Measurements from ENCODE around the gene NTN1. TPM values are rescaled to one million over a fixed set of nuclear protein-coding genes. Genes with fewer than 3 reads are reported as not detected.
"Not testable (repeated sequence)": the region's sequence is repeated elsewhere in the genome, so short reads cannot be mapped to it uniquely, and the experiment has no call there.

The NTN1 gene
- total RNA-seq, result under 1 TPM in 3 of 5 experiments, not detected in 2; 0.07 to 0.12 (median 0.11) TPM
- not detected for polyA plus RNA-seq
- not detected for total RNA-seq

- DNase-seq, result peak in 8 of 9 donors; percentile 25 to 81 (median 52)
- intact Hi-C loops (cut with micrococcal nuclease), result no loop called here
- Mint-ChIP-seq H3K9me3 (peaks cover 0 to 5% (median 0%) of the 10 kb centered on the region in 11 donors), H3K4me1 (peaks cover 4 to 28% (median 11%) of the 10 kb centered on the region in 7 donors), H3K4me3 (peak within 1 kb of the TSS; percentile 72 to 95 (median 79)), H3K27me3 (peaks cover 40 to 52% (median 48%) of the 10 kb centered on the region in 5 donors), H3K36me3 (peaks cover 0 to 1% (median 0%) of the 10 kb centered on the region in 5 donors), H3K27ac (peak within 1 kb of the TSS in 2 of 9 donors; percentile 33 to 46)
- Histone ChIP-seq H3K9me3 (ENCODE audit: control insufficient read depth in 2 of 3, low read length in 3 of 3) (no peaks in the 10 kb centered on the region), H3K27ac (ENCODE audit: low read depth, low read length) (no peak within 1 kb of the TSS), H3K4me1 (ENCODE audit: control insufficient read depth in 2 of 2, insufficient read depth in 2 of 2, low read length in 2 of 2) (peaks cover 6 to 16% of the 10 kb centered on the region in 2 donors), H3K4me3 (ENCODE audit: low read length) (peak within 1 kb of the TSS; percentile 36), H3K27me3 (ENCODE audit: control insufficient read depth in 2 of 2, insufficient read depth in 2 of 2, low read length in 2 of 2) (peaks cover 9 to 15% of the 10 kb centered on the region in 2 donors), H3K36me3 (ENCODE audit: control insufficient read depth in 2 of 3, insufficient read depth in 3 of 3, low read length in 3 of 3) (no peaks in the 10 kb centered on the region)
- CTCF ChIA-PET, result no interaction called here
- POLR2A ChIA-PET, result no interaction called here
- peak; percentile 91 for ATAC-seq
These were observed at the start of gene NTN1 for GRCh38 chr17:9021158-9021991. Gene NTN1 (plus strand): TSS chr17:9021510. CDS start chr17:9022374, 864 bp downstream.

DNA sequence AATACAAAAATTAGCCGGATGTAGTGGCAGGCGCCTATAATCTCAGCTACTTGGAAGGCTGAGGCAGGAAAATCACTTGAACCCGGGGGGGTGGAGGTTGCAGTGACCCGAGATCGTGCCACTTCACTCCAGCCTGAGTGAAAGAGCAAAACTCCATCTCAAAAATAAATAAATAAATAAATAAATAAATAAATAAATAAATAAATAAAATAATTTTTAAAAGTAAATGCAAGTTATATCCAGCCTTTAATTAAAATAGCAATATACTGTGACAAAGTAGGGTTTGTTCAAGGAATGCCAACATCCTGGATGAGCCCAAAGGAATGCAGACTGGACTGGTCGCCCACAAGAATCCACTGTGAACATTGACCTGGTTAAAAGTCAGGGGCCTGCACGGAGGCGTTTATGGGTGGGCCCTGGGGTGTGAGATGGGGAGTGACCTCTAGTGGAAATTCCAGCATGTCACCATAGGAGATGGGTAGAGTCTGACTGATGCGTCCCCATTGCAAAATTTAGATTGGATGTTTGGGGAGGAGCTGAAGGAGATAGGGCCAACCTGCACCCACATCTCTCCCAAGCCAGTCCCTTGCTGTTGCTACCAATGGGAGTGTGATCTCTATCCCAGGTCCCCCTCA, 46.1 kb upstream of the NTN1 start:
- intact Hi-C loops (cut with micrococcal nuclease), result no loop called here
- Histone ChIP-seq H3K9me3 (ENCODE audit: control insufficient read depth in 2 of 3, low read length in 3 of 3) (peaks cover 0 to 4% (median 0%) of the 10 kb centered on the region in 3 experiments), H3K4me1 (ENCODE audit: control insufficient read depth in 2 of 2, insufficient read depth in 2 of 2, low read length in 2 of 2) (no peaks in the 10 kb centered on the region), H3K36me3 (ENCODE audit: control insufficient read depth in 2 of 3, insufficient read depth in 3 of 3, low read length in 3 of 3) (no peaks in the 10 kb centered on the region), H3K27me3 (ENCODE audit: control insufficient read depth in 2 of 2, insufficient read depth in 2 of 2, low read length in 2 of 2) (no peaks in the 10 kb centered on the region), H3K27ac (ENCODE audit: low read depth, low read length) (no peak overlapping the region), H3K4me3 (ENCODE audit: low read length) (no peak overlapping the region)
- Mint-ChIP-seq H3K4me3 (no peak overlapping the region), H3K27me3 (peaks cover 0 to 4% (median 0%) of the 10 kb centered on the region in 5 donors), H3K36me3 (peaks cover 0 to 5% (median 3%) of the 10 kb centered on the region in 5 donors), H3K27ac (peak overlapping the region in 1 of 9 donors; percentile 53), H3K4me1 (peaks cover 0 to 3% (median 0%) of the 10 kb centered on the region in 7 donors), H3K9me3 (peaks cover 0 to 20% (median 5%) of the 10 kb centered on the region in 11 donors)
- ChIA-PET POLR2A (interaction anchor here (0.8 to 1.5 kb wide), 3 partner anchors 9 to 13 kb away, joined by 4 to 5 read pairs (median 4); partner anchors contain the start of gene PIK3R5), CTCF (interaction anchor here (0.7 kb wide), 1 partner anchor 420 kb away, joined by 3 read pairs; no protein-coding TSS in a partner anchor)
- ATAC-seq, result no peak
- DNase-seq, result no peak

DNA sequence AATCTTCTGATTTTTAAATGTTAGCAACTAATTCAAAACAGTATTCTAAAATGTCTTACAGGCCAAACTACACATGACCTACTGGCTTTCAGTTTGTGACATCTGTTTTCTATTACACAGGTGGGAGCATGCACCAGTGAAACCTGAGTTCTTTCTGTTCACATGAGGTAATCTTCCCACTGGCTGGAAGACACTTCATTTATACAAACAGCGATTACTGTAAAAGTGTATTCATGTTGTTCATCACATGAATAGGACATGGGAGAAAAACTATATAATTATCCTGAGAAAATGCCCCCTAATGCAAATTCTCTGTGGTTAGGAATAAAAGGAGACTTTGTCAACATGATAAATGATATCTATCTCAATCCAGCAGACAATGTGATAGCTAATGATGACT, 44.7 kb upstream of the NTN1 start:
- Histone ChIP-seq H3K9me3 (ENCODE audit: control insufficient read depth in 2 of 3, low read length in 3 of 3) (no peaks in the 10 kb centered on the region), H3K4me3 (ENCODE audit: low read length) (no peak overlapping the region), H3K27me3 (ENCODE audit: control insufficient read depth in 2 of 2, insufficient read depth in 2 of 2, low read length in 2 of 2) (no peaks in the 10 kb centered on the region), H3K36me3 (ENCODE audit: control insufficient read depth in 2 of 3, insufficient read depth in 3 of 3, low read length in 3 of 3) (no peaks in the 10 kb centered on the region), H3K4me1 (ENCODE audit: control insufficient read depth in 2 of 2, insufficient read depth in 2 of 2, low read length in 2 of 2) (no peaks in the 10 kb centered on the region), H3K27ac (ENCODE audit: low read depth, low read length) (no peak overlapping the region)
- Mint-ChIP-seq H3K27me3 (peaks cover 0 to 4% (median 0%) of the 10 kb centered on the region in 5 donors), H3K4me3 (no peak overlapping the region), H3K27ac (no peak overlapping the region), H3K4me1 (peaks cover 0 to 3% (median 0%) of the 10 kb centered on the region in 7 donors), H3K9me3 (peaks cover 0 to 8% (median 0%) of the 10 kb centered on the region in 11 donors), H3K36me3 (peaks cover 0 to 2% (median 0%) of the 10 kb centered on the region in 5 donors)
- CTCF ChIA-PET, result no interaction called here
- no peak for DNase-seq
- ATAC-seq, result no peak
- POLR2A ChIA-PET, result interaction anchor here (0.9 kb wide), 1 partner anchor 78 kb away, joined by 3 read pairs; no protein-coding TSS in a partner anchor
- intact Hi-C loops (cut with micrococcal nuclease), result no loop called here

- peaks cover 0 to 4% (median 0%) of the 10 kb centered on the region in 5 donors for H3K27me3 Mint-ChIP-seq
- intact Hi-C loops (cut with micrococcal nuclease), result no loop called here
- peaks cover 0 to 2% (median 0%) of the 10 kb centered on the region in 11 donors for H3K9me3 Mint-ChIP-seq
- peaks cover 0 to 5% (median 0%) of the 10 kb centered on the region in 5 donors for H3K36me3 Mint-ChIP-seq
- ATAC-seq (no peak), DNase-seq (no peak)
- H3K27ac ChIP-seq (ENCODE audit: low read depth, low read length), result no peak overlapping the region
- H3K36me3 ChIP-seq (ENCODE audit: control insufficient read depth in 2 of 3, insufficient read depth in 3 of 3, low read length in 3 of 3), result no peaks in the 10 kb centered on the region
- H3K4me3 ChIP-seq (ENCODE audit: low read length), result no peak overlapping the region
- no peak overlapping the region for H3K4me3 Mint-ChIP-seq
- H3K27ac Mint-ChIP-seq, result no peak overlapping the region
- H3K9me3 ChIP-seq (ENCODE audit: control insufficient read depth in 2 of 3, low read length in 3 of 3), result no peaks in the 10 kb centered on the region
- H3K4me1 Mint-ChIP-seq, result peaks cover 0 to 3% (median 0%) of the 10 kb centered on the region in 7 donors
- ChIA-PET CTCF (no interaction called here), POLR2A (interaction anchor here (1.4 kb wide), 1 partner anchor 16 kb away, joined by 4 read pairs; no protein-coding TSS in a partner anchor)
- no peaks in the 10 kb centered on the region for H3K27me3 ChIP-seq (ENCODE audit: control insufficient read depth in 2 of 2, insufficient read depth in 2 of 2, low read length in 2 of 2)
- H3K4me1 ChIP-seq (ENCODE audit: control insufficient read depth in 2 of 2, insufficient read depth in 2 of 2, low read length in 2 of 2), result no peaks in the 10 kb centered on the region
These were observed 41.6 kb upstream of the NTN1 start for GRCh38 chr17:8979715-8980114.

- H3K9me3 ChIP-seq (ENCODE audit: control insufficient read depth in 2 of 3, low read length in 3 of 3), result peaks cover 0 to 4% (median 0%) of the 10 kb centered on the region in 3 experiments
- no peak overlapping the region for H3K4me3 Mint-ChIP-seq
- H3K4me1 Mint-ChIP-seq, result peaks cover 9 to 15% (median 13%) of the 10 kb centered on the region in 7 donors
- H3K27ac ChIP-seq (ENCODE audit: low read depth, low read length), result no peak overlapping the region
- CTCF ChIA-PET, result no interaction called here
- H3K27me3 ChIP-seq (ENCODE audit: control insufficient read depth in 2 of 2, insufficient read depth in 2 of 2, low read length in 2 of 2), result no peaks in the 10 kb centered on the region
- POLR2A ChIA-PET, result interaction anchor here (0.6 to 1.4 kb wide), 2 partner anchors 18 to 581 kb away, joined by 4 read pairs; no protein-coding TSS in a partner anchor
- DNase-seq (no peak), ATAC-seq (no peak)
- H3K27ac Mint-ChIP-seq, result no peak overlapping the region
- peaks cover 0 to 8% of the 10 kb centered on the region in 2 donors for H3K4me1 ChIP-seq (ENCODE audit: control insufficient read depth in 2 of 2, insufficient read depth in 2 of 2, low read length in 2 of 2)
- peaks cover 0 to 10% (median 0%) of the 10 kb centered on the region in 5 donors for H3K36me3 Mint-ChIP-seq
- peaks cover 0 to 4% (median 0%) of the 10 kb centered on the region in 5 donors for H3K27me3 Mint-ChIP-seq
- intact Hi-C loops (cut with micrococcal nuclease), result no loop called here
- H3K9me3 Mint-ChIP-seq, result peaks cover 0 to 13% (median 0%) of the 10 kb centered on the region in 11 donors
- H3K4me3 ChIP-seq (ENCODE audit: low read length), result no peak overlapping the region
- no peaks in the 10 kb centered on the region for H3K36me3 ChIP-seq (ENCODE audit: control insufficient read depth in 2 of 3, insufficient read depth in 3 of 3, low read length in 3 of 3)
These were observed 39.9 kb upstream of the NTN1 start for GRCh38 chr17:8981443-8981842.

- H3K4me3 ChIP-seq (ENCODE audit: low read length); H3K9me3 ChIP-seq (ENCODE audit: control insufficient read depth in 2 of 3, low read length in 3 of 3); CTCF ChIA-PET; H3K36me3 Mint-ChIP-seq; H3K4me1 ChIP-seq (ENCODE audit: control insufficient read depth in 2 of 2, insufficient read depth in 2 of 2, low read length in 2 of 2); DNase-seq; H3K27ac ChIP-seq (ENCODE audit: low read depth, low read length); H3K36me3 ChIP-seq (ENCODE audit: control insufficient read depth in 2 of 3, insufficient read depth in 3 of 3, low read length in 3 of 3); intact Hi-C loops (cut with micrococcal nuclease); H3K27me3 Mint-ChIP-seq; H3K27ac Mint-ChIP-seq; H3K27me3 ChIP-seq (ENCODE audit: control insufficient read depth in 2 of 2, insufficient read depth in 2 of 2, low read length in 2 of 2); POLR2A ChIA-PET; H3K4me3 Mint-ChIP-seq; ATAC-seq: not testable (repeated sequence)
- Mint-ChIP-seq H3K4me1 (peaks cover 9 to 15% (median 13%) of the 10 kb centered on the region in 7 donors), H3K9me3 (peaks cover 0 to 17% (median 4%) of the 10 kb centered on the region in 11 donors)
These were observed 37.1 kb upstream of the NTN1 start for GRCh38 chr17:8984225-8984624.

Measured in naive thymus-derived CD4-positive, alpha-beta T cell (primary cell).